GM18505 (cell line): ENCODE measurements around the gene GRM7.

Experiments
- ATAC-seq: cut with Tn5 transposase; IDR thresholded peaks from one replicate; pipeline ENCODE4 v1.9.1; 2021; ENCODE audit not compliant: unreplicated experiment
- POLR2A ChIP-seq: IDR thresholded peaks from 4 replicates; pipeline ENCODE4 v1.6.1; 2011; ENCODE audit warnings: borderline replicate concordance; ENCODE audit not compliant: insufficient read depth, insufficient read length; ENCODE audit errors: extremely low read depth

Gene GRM7

DNA sequence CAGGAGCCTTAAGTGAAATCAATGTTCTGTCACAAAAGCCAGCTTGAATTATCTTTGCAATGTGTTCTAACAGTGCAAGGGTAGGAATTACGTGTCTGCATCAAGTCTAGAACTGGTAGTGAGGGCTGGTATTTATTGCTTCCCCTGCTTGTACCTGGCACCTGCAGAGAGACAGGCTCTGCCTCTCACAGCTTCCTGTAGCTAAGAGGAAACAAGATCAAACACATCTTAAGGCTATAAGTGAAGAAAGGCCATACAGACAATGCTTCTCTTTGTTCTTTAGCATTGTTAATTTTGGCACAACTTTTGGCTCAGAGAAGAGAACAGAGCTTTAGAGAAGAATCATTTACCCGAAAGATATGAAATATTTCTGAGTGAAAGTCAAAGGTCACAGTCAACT lies 479.9 kb downstream of the GRM7 start:
- TF ChIP-seq POLR2A: no peak
- ATAC-seq: no peak

DNA sequence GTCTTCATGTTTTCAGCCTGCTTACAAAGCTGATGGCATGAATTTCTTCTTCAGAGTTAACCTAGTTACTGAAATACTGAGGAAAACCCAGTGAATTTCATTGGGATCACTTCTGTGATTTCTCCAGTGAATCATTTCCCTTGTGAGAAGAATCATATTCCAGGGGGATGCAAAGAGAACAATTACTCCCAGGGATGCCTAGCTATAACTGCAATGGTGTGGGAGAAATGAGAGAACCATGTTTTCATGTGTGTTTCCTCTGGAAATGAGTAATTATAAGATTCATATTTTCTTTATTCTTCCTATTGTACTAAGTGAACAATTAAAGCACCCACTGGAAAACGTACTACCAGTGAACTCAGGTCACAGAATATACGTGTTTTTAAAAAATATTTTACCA lies 485.4 kb downstream of the GRM7 start:
- no peak for ATAC-seq
- TF ChIP-seq POLR2A: no peak

DNA sequence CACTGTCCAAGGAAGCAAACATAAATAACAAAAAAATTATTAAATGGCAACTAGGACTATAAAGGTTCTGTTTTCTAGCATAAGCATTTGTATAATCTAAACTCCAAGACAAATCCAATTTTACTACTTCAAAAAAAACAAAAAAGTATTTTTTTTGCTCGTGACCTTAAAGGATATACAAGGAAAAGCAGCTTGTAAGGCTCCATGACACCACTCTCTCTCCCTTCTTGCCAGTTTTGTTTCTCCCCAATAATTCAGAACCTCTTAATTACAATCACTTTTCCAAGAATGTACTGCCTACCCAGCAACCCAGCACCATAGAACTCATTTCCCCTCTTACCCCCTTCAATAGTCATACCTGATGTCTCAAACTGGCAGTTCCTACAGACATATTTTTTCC lies 496.2 kb downstream of the GRM7 start:
- ATAC-seq: no peak
- TF ChIP-seq POLR2A: no peak

DNA sequence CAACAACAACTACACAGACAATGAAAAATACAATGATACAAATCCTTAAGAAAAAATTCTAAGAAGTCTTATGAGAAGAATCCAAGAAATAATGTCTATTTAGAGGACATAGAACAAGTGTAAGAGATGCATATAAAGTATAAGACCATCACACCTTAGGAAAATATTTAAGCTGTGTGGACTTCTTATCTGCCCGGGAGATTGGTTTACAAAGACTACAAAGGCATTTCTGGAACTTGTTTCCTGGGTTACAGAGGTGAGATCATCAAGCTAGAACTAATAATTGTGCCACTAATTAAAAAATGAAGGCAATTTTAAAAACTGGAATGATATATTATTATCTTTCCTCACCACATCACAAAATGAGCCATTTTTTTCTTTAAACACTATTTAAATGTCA lies 507.1 kb downstream of the GRM7 start:
- no peak for TF ChIP-seq POLR2A
- no peak for ATAC-seq

DNA sequence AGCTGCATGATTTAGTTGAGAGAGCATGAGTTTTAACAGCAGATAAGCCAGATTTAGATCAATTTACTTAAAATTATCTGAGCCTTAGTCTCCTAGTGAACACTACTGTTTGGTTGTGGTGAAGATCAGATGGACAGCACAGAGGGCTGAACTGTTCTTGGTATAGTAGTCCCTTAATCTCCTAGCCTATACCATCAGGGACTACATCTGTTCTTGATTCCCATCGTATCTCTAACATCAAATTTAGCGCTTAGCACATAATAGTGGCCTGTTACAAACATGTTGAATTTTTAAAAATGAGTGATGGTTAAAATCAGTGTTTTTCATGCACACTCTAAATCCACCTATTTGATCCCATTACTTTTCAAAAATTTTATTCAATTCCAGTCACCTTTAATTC lies 507.7 kb downstream of the GRM7 start:
- no peak for ATAC-seq

DNA sequence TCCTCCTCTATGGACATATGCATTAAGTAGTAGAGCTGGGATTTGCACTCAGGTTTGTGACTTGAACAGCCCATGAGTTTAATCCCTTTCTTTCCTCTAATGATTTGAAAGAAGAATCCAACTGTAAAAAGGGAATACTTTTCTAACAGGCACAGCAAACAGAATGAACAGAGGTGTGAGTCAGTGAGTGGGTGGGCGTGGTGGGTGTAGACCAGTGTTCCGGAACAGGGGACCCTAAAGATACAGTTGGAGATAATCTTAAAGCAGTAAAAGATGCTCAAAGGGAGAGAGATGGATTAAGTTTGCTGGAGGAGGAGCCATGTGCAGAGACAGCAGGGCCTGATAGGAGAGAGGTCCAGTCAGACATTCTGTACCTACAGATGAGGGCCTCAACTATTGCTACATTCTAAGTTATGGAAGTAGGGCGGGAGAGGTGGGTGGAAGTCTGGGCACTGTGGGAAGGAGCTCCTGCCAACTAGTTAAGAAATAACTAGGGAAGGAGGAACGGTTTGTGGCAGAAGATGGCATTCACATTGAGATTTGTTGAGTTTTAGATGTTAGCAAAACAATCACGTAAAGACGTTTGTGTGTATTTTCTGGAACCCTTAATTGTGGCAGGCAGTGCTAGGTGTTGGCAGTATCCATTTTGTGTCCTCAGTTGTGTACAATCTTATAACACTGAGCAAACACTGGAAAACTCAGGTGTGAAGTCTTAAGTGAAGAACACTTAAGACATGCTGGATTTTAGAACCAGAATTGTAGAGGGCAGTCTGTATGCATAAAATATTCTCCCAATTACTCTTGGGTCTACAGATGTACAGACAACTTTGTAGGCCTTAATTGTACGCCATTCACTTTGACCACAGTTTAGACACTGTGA lies 511.0 kb downstream of the GRM7 start:
- ATAC-seq: no peak
- TF ChIP-seq POLR2A: no peak

More for the DNA sequence above, 507.7 kb downstream of the GRM7 start:
- no peak for TF ChIP-seq POLR2A

DNA sequence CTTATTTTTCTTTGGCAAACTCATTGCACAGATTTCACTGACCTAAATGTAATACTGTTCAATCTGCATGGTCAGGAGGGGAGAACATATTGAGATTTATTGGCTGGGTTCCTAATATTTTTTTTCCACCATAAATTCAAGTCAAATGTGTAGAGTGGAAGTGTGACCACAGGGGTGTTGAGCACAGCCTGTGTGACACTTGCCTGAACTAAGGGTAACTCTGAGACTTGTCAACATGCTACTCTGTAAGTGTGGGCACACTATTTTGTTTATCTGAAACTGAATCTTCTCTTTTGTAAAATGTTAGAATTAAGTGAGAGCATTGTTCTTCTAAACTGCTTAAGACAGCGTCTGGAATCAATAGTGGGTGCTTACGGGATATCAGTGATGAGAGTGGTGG lies 516.2 kb downstream of the GRM7 start:
- TF ChIP-seq POLR2A: no peak
- ATAC-seq: no peak

DNA sequence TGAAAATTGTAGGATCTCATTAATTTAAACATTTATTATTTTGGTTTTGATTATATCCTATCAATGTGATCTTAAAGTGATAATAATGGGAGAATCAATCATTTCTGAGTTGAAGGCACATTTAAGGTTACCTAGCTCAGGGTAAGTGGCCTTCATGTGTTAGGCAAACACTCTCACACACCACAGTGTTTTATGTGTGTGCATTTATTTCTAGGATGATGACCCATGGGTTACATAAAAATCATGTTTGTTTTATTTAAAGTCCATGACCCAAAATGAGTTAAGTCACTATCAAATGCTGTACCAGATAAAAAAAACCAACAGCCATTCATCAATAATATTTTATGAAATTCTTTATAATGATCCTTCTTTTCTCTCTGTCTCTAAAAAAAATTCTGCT lies 520.8 kb downstream of the GRM7 start:
- ATAC-seq: no peak
- no peak for TF ChIP-seq POLR2A

DNA sequence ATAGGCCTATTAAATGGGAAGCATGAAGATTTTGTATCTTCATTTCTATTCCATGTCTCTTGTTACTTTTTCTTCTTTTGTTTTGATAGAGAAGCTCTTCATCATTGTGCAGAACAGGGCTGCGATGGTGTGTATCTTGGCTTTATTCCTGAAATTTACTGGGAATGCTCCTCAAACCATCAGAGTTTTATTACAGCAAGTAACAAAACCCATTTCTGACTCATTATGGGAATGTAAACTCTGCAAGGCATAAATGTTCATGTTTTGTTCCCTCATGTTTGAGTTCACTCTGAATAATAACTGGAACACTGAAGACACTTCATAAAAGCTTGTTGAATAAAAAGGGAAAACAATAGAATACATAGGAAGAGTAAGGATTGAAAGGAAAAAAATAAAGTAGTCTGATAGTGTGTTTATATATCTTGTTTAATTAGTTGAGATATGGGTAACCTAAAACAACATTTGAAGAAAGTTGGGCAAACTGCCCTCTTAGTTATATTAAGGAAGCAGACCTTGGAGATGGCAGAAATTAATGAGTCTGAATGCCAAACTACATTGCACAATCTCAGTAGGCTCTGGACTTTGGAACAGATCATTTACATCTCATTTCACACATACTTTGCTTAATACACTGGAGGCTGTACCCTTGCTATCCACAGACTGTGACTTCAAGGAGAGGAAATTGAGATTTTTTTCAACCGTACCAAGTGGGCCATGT lies 521.5 kb downstream of the GRM7 start:
- ATAC-seq: no peak
- TF ChIP-seq POLR2A: no peak

DNA sequence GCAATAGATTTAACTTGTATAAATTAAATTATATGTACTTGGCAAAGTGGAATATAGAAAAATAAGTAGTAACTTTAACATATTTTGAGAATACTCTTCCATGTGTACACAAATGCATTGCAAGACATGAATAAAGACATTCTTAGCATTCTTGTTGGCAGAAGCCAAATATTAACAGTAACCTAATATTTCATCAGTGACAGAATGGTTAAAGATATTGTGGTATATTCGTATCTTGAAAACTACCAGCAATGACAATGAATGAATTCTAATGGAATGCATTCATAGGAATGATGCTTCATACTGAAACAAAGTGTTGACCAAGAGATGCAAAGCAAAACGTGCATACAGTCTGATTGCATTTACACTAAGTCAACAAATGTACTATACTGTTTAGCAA lies 524.7 kb downstream of the GRM7 start:
- no peak for TF ChIP-seq POLR2A
- no peak for ATAC-seq

DNA sequence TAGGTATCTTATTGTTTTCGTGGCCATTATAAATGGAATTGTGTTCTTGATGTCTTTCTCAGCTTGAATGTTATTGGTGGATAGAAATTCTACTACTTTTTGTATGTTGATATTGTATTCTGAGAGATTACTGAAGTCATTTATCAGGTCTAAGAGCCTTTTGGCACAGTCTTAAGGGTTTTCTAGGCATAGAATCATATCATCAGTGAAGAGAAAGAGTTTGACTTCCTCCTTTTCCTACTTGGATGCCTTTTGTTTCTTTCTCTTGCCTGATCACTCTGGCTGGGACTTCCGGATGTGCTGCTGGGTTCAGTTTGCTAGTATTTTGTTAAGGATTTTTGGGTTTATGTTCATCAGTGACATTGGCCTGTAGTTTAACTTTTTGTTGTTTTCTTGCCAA lies 527.1 kb downstream of the GRM7 start:
- TF ChIP-seq POLR2A: no peak
- ATAC-seq: no peak

DNA sequence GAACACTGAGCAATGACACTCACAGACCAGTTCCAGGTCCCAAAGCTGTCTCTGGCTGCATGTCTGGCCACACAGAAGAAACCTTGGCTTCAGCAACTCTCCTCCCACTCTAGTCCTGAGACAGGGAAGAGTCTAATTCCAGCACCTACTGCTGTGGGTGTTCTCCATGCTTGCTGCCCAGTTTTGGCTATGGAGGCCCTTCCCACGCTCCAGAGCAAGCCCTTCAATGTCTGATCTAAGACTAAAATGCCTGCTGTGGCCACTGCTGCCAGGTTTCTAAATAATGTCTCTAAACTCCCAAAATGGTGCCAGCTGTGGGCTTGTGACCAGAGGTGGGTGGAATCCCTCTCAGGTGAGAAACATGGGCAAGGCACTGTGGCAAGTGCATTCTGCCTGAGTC lies 531.3 kb downstream of the GRM7 start:
- no peak for ATAC-seq
- TF ChIP-seq POLR2A: no peak

DNA sequence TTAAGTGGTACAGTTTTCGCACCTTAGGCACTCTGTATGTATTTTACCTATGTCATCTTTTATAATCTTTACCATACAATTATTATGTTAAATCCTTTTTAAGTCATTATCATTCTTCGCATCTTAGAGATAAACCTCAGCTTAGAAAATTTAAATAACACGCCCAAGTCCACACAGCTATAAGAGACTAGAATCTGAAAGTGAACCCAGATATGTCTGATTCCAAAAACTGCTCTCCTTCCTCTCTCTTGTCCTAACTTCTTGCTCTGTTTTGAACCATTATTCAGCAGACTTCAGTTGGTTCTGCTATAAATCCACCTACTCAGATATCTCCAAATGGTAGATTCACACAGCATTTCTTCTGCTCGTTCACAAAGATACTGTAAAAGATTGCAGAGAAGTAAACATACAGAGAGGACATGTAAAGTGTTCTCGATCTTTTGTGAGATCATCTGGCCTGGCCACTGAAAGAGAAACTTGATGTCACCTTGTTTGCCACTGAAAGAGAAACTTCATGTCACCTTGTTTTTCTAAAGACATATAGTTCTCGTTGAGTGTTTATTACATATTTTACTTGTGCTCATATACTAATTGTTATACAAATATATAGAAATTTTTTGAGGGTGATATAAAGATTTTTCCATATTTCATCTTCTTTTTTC lies 533.2 kb downstream of the GRM7 start:
- no peak for TF ChIP-seq POLR2A
- no peak for ATAC-seq
